HuH-7.5 (cell line): ENCODE measurements around the gene GYPC.

ENCODE experiments used
- DNase-seq: peaks from one replicate; pipeline ENCODE4 v3.0.0; 2011; ENCODE audit warnings: low spot score

Gene GYPC

DNA sequence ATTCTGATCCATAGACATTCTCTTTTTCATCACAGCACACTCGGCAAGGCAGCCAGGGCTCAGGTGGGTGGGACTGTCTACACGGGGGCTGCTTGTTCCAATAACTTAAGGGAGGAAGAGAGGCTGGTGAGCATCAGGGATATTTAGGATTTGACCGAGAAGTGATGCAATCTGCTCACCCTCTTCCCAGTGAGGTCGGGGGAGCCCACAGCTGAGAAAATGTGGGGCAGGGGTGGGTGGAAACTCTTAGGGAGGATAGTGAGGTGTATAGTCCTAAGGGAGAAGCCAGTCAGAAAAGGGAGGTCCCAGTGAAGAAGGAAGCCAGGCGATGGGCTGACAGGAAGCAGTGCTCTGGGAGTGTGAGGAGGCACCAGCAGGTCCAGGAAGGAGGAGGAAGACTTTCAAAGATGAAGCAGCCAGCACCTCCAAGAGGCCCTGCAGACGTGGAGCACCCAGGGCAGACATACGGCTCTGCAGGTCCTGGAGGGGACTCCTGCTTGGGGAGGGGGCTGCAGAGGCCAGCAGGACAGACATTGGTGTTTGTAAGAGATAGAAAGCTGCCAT lies 76.8 kb downstream of the GYPC start:
- DNase-seq = no peak

DNA sequence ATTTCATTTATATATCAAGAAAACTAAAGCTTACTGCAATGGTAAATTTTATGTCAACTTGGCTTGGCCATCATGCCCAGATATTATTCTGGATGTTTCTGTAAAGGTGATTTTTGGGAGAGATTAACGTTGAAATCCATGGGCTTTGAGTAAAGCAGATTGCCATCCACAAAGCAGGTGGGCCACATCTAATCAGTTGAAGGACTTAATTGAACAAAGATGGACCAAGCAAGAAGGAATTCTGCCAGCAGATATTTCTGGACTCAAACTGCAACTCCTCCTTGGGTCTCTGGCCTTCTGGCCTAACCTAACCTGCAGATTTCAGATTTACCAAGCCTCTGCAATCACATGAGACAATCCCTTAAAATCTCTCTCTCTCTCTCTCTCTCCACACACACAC lies 77.8 kb downstream of the GYPC start:
- no peak for DNase-seq

GRCh38 chr2:126736133-126736874 lies 80.3 kb downstream of the GYPC start:
- no peak for DNase-seq

- no peak for DNase-seq
Measured at GRCh38 chr2:126739141-126739540, 83.2 kb downstream of the GYPC start.

DNA sequence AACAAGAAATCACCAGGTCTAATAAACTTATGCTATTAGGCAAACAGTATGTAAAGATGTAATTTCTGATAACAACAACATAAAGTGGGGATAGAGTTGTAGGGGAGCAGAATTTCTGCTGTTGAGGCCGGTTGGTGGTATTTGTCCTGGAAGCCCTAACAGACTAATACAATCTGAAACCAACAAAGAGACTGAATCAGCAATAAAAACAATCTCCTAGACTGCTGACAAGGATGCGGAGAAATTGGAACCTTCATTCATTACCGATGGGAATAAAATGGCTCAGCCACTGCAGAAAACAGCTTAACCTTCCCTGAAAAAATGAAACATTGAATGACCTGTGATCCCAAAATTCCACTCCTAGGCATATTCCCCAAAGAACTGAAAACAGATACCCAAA lies 88.7 kb downstream of the GYPC start:
- DNase-seq = no peak
